GM04504 (cell line): ENCODE results near the gene NPAS3.

Experiments
- DNase-seq: peaks from one replicate; pipeline ENCODE4 v3.0.0-alpha.2; 2012; ENCODE audit warnings: low read depth

Gene NPAS3

GRCh38 chr14:33588771-33589170 is 650.1 kb downstream of the NPAS3 start:
- no peak for DNase-seq

DNA sequence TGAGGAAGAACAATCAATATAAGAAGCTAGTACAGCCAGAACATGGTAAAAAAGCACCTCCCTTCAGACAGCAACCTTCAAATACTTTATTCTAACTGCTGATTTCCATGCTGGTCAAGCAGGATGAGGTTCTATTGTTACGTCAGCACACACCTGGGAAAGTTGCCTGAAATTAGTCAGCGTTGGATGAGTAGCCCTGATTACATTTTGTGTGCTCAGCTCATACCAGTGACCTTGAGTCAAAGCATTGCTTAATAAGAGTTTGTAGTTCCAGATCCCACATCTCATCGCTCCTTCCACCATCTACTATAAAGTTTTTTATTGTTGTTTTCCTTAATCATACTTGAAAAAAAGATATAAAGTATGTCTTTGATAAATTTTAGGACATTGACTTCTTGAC is 650.7 kb downstream of the NPAS3 start:
- peak; percentile 90 for DNase-seq

- DNase-seq, result no peak
These were observed 652.4 kb downstream of the NPAS3 start for GRCh38 chr14:33590891-33591630.

DNA sequence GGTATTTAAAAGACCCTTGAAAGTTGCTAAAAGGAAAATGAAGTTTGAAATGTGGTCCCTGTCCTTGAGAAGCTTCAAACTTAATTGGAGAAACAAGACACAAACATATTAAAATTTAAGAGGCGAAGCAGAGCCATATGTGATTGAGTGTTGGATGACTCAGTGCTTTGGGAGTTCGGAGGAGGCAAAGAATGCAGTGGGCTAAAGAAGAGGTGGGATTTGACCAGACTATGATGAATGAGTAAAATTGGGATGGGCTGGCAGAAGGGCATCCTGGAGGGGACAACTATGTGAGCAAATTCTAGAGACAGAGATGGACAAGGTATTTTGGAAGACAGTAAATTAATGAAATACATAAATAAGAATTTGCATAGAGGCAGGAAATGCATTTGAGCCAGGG is 653.6 kb downstream of the NPAS3 start:
- no peak for DNase-seq

DNA sequence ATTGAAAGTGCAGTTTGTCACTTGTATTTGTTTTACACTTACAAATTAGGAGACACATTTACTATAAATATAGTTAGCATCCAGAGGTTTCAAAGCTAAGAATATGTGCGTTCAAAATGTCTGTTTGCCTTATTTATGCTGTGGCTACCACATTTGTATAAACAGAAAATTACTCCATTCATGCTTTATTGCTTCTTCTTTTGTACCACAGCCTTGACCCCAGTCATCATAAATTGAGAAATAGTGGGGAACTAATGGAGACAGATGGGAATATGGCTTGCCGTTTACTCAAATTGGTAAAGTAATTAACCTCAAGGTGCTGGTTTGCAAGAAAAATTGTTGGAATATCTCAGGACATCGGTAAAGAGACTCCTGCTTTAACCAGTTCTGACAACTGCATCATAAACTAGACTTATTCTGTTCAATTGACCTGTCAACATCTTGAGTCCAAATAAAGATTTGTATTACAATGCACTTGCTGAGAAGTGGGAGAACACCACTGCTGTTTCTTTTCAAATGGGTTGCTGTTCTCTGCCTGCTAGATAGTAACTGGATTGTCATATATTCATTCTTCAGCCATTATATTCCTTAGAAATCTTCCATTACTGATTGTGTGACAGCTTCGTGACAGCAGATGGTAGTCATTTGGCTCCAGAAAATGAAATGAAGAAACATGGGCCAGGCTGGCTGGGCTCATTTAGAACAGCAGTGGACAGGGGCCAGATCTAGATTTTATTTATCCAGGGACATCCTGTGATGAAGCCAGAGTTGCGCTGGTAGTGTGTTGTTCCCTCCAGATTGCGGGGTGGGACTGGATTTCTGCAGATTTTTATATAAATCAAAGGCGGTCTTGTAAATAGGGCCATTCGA is 657.8 kb downstream of the NPAS3 start:
- DNase-seq, result no peak

GRCh38 chr14:33598582-33598981 is 659.9 kb downstream of the NPAS3 start:
- DNase-seq, result no peak

GRCh38 chr14:33602396-33602795 is 663.7 kb downstream of the NPAS3 start:
- DNase-seq, result no peak

DNA sequence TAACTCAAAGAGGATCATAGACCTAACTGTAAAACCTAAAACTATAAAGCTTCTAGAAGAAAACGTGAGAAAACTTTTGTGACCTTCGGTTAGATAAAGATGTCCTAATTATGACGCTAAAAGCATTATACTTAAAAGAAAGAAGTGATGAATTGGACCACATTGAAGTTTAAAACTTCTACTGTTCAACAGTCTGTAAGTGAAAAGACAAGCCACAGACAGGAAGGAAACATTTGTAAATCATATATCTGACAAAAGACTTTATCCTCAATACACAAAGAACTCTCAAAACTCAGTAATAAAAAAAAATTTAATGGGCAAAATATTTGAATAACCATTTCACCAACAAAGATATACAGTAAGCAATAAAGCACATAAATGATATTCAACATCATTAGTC is 667.9 kb downstream of the NPAS3 start:
- DNase-seq, result no peak

DNA sequence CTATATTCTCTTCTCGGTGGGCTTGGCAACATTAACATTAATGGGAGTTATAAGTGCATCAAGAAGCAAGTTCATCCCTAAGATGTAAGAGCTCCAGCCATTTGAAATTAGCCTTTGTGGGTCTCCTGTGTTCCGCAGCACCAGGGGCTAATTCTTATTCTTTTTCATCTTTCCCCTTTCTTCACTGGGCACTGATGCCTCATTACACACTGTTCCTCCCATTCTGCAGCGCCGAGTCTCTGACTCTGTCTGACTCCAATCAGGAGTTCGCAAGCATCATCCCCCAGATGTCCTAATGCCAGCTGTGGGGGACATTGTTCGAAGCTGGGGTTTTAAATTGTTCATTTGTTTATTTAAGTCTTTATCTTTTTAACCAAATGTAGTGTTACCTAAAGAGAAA is 670.9 kb downstream of the NPAS3 start:
- no peak for DNase-seq

- DNase-seq, result no peak
These were observed 671.4 kb downstream of the NPAS3 start for GRCh38 chr14:33610121-33610520.

DNA sequence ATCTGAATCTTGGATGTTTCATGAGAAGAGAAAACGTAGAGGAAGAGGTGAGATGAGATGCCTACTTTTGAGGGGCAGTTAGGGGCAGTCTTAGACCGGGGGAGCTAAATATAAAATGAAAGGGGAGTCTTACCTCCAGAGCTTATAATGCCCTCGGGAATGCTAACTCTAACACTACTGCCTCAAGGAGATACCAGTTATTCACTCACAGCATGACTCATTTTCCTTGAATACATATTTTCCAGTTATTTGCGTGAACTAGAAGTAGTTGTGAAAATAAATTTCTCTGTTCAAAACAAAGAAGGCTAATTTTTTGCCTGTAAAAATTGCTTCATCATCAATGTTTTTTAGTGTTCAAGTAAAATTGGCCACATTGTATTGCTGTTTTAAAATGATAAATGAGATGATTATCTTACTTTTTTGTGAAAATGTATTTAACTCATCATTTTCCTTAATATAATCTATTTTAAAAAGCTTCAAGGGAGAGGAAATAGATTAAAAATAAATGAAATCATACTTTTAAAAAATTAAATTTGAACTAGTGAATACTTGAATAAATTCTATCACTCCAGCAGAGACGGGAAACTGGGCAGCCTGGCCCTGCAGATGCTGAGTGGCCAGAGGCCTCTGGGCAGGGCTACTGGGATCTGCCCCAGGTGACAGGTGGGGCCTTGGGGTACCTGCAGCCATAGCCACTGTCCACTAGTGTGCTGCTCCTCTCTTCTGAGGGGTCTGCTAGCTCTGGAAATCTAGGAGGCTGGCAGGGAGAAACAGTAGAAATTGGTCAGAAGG is 672.9 kb downstream of the NPAS3 start:
- no peak for DNase-seq

DNA sequence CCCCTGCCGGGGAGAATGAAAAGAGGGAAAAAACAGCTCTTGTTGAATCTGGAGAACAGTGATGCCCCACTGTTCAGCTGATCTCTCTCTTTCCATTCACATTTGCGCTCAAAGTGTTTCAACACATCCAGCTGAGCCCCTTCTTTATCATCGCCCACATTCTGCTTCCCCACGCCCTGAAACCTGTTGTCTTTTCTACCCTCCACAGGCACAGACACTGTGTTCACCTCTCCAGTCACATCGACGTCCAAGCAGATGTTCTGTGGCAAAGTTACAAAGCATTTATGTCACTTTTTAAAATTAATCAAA is 673.5 kb downstream of the NPAS3 start:
- DNase-seq, result no peak

- DNase-seq, result peak; percentile 24
These were observed 678.5 kb downstream of the NPAS3 start for GRCh38 chr14:33617154-33617553.

DNA sequence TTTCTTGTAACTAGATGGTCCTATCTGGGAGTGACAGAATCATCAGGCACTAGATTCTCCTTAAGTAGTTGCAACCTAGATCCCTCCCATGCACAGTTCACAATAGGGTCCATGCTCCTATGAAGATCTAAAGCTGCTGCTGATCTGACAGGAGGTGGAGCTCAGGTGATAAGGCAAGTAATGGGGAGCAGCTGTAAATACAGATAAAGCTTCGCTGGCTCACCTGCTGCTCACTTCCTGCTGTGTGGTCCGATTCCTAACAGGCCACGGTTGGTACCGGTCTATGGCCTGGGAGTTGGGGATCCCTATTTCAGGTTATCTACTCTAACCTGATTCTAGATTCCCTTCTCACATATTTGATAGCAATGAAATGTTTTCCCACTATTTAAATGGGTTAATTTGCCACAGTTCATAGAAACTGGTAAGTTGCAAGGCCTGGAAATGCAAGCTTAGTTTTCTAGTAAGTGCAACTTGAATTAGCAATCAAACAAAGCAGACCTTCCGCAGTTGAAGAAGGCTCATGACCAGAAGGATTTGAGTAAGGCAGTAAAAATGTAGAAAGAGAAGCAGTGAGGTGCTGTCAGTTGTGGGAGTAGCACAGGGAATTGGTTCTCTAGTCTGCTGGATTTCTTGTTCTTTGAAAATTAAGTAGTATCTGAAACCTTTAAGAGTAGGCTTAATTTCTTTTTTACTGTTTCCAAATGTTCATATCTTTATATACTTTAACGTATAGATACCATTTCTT is 679.9 kb downstream of the NPAS3 start:
- DNase-seq, result no peak

- no peak for DNase-seq
These were observed 683.8 kb downstream of the NPAS3 start for GRCh38 chr14:33622496-33622895.

GRCh38 chr14:33629792-33630191 is 691.1 kb downstream of the NPAS3 start:
- DNase-seq, result no peak

DNA sequence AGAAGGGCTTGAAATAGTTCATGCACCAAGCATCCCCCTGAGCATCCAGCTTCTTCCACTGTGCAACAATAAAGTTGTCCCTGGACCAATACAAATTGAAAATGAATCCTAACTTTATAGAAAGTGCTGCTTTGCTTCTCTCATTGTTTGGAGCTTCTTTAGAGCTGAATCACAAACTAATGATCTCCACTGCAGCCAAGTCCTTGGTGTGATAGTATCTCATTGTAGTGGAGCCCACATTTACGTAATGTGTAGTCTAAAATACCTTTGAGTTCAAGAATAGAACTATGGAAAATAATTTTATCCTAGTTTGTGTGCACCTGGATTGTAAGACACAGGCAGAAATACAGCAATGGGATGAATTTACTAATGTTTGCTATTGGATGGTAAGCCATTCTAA is 692.3 kb downstream of the NPAS3 start:
- no peak for DNase-seq

- no peak for DNase-seq
These were observed 692.8 kb downstream of the NPAS3 start for GRCh38 chr14:33631441-33631840.

DNA sequence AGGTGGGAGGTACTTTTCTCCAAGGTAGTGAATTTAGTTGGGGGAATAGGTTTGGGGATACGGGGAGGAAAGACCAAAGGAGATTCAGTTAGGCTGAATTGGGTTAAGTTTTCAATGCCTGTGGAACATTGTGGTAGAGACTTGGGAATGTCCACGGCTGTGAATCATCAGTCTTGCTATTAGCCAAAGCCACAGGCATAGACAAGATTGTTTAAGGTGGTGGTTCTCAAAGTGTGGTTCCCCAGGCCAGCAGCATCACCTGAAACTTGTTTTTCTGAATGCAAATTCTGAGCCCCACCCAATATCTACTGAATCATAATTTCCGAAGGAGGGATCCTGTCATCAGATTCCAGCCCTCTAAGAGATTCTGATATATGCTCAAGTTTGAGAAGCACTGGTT is 696.0 kb downstream of the NPAS3 start:
- no peak for DNase-seq

- DNase-seq, result no peak
These were observed 698.0 kb downstream of the NPAS3 start for GRCh38 chr14:33636716-33637115.

GRCh38 chr14:33642080-33642479 is 703.4 kb downstream of the NPAS3 start:
- DNase-seq, result no peak

DNA sequence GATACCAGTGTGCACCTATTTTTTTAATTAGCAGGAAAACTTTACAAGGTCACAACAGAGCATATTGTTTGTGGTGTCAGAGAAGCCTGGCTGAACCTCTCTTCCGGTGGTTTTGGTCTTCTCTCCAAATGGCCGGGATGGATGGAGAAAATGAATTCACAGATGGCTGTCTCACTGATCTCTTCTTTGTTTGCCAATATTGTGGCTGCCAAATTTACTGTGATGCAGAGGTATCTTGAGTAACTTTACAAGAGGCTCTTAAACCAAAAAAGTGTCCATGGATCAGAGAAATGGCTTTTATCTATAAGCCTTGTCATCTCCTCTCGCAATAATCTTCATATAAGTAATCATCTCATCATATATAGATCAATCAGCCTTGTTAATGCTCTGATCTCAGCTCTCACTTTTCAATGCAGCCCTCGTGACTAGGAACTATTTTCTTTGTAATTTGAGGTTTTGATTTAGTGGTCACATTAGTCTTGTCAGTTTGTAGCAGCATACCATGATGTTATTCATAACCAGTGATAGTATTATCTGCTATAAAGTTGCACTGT is 704.1 kb downstream of the NPAS3 start:
- DNase-seq, result no peak
